HG03521 (cell line): Measurements from ENCODE around the gene TRPT1.

Experiments used
- ATAC-seq: cut with Tn5 transposase; IDR thresholded peaks from one replicate; pipeline ENCODE4 v1.9.1; 2021; ENCODE audit warnings: mild to moderate bottlenecking, moderate library complexity; ENCODE audit not compliant: unreplicated experiment

Gene TRPT1

GRCh38 chr11:64225608-64226506, at the start of gene TRPT1, which contains the start of gene NUDT22:
Gene TRPT1 (minus strand): TSS chr11:64226186. CDS start chr11:64225860, 326 bp downstream.
Gene NUDT22 (plus strand): TSS chr11:64226274. CDS start chr11:64226653, 379 bp downstream.
- ATAC-seq: peak; percentile 51

GRCh38 chr11:64275031-64275800, 49.2 kb upstream of the TRPT1 start:
- no peak for ATAC-seq

DNA sequence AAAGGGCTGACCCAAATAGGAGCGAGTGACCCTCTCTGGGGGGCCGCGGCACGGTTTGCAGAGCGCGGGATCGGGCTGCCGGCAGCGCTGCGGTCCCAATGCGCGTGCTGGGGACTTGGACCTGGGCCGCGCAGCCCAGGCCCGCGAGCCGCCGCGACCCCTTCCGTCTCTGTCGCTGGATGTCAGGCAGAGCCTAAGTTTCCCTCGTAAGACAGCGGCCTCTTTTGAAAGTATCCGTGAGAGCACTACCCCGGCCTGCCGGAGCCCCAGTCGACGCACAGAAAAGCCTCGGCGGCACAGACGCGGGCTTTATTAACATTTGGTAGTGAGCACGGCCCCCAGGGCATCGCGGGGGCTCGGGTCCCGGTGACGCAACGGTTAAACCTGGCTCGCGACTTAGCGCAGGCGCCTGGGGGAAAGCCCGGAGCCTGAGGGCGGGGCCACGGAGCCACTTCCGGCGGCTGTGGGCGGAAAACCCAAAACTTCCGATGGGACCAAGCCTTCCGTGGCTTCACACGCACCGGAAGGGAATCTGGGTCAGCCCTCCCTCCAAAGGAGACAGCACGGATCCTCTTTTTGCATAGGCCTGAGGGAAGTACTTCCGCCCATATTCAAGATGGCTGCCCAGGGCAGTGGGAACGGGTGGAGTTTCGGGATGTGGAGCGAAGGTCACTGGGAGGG, 43.7 kb upstream of the TRPT1 start:
- peak; percentile 58 for ATAC-seq

GRCh38 chr11:64268893-64269539, 43.0 kb upstream of the TRPT1 start:
- ATAC-seq: peak; percentile 7

DNA sequence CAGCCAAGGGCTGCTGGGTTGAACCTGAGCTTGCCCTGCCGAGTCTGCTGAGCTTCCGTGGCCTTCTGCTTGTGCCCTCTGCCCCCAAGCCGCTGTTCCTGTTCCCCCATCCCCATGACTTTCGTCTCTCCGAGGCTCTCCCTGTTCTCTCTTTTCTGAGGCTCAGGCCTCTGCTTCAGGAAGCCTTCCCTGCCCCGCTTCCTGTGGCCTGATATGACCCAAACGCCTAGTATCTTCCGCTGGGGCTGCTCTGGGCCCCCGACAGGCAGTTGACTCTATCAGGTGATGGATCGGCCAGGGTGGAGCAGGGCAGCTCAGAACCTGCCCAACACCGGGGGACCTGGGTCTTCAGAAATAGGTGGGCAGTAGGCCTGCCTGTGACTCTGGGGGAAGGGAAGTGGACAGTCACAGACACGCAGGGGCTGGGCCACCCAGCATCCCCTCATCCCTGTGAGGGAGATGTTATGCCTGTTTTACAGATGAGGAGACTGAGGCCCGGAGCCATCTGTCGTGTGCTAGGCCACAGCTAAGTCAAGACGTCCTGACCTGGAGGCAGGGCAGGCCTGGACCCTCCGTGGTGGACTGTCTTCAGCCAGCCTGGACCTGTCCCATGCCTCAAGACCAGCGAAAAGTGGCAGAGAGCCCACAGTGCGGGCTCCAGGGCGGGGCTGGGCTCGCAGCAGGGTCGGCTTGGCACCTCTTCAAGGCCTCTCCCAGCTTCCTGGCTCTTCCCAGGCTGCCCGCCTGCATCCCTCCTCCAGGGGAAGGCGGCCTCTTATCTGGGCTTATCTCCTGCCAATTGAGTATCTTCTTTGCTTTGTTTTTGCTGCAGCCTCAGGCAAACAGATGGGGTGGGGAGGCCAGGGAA, 42.3 kb upstream of the TRPT1 start:
- ATAC-seq: no peak

DNA sequence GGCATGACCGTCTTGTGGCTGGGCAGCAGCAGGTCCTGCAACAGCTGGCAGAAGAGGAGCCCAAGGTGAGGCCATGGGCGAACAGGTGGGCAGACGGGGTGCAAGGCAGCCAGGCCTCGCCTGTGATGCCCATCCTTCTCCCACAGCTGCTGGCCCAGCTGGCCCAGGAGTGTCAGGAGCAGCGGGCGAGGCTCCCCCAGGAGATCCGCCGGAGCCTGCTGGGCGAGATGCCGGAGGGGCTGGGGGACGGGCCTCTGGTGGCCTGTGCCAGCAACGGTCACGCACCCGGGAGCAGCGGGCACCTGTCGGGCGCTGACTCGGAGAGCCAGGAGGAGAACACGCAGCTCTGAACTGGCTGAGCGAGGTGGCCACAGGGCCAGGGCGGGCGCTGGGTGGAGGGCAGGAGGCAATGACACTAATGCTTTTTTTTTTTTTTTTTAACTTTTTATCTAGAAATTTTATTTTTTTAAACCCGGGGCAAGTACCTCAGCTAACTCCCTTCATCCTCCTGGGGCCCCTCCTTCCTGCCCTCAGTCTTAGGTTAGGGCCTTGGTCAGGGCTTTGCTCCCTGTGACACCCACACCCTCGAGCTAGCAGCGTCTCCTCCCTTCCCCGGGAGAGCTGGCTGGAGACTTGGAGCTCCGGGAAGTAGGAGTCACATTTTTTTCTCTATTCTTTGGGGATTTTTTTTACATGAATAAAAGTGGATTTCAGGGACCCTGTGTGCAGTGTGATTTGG, 41.4 kb upstream of the TRPT1 start:
- no peak for ATAC-seq

GRCh38 chr11:64266339-64266738, 40.4 kb upstream of the TRPT1 start:
- ATAC-seq: no peak

- no peak for ATAC-seq
Observed at GRCh38 chr11:64265176-64266160, 39.5 kb upstream of the TRPT1 start.

- no peak for ATAC-seq
Observed at GRCh38 chr11:64264371-64264852, 38.4 kb upstream of the TRPT1 start.

DNA sequence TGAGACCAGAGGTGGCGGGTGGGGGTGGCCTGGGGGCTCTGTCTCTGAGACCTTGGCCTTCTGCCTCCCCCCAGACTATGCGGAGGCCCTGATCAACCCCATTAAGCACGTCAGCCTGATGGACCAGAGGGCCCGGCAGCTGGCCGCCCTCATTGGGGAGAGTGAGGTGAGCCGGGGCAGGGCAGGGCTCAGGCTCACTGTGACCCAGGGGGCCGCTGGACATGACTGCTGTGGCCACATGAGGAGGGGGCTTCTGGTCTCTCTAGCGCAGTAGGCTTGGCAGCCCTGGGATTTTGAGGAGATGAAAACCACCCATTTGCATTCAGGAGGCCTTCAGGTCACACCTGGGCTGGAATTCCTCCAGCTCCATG, 37.9 kb upstream of the TRPT1 start:
- ATAC-seq: no peak

- ATAC-seq: no peak
Observed at GRCh38 chr11:64263021-64263946, 37.3 kb upstream of the TRPT1 start.

GRCh38 chr11:64262271-64263002, 36.5 kb upstream of the TRPT1 start:
- no peak for ATAC-seq

- no peak for ATAC-seq
Observed at GRCh38 chr11:64261556-64262080, 35.6 kb upstream of the TRPT1 start.

DNA sequence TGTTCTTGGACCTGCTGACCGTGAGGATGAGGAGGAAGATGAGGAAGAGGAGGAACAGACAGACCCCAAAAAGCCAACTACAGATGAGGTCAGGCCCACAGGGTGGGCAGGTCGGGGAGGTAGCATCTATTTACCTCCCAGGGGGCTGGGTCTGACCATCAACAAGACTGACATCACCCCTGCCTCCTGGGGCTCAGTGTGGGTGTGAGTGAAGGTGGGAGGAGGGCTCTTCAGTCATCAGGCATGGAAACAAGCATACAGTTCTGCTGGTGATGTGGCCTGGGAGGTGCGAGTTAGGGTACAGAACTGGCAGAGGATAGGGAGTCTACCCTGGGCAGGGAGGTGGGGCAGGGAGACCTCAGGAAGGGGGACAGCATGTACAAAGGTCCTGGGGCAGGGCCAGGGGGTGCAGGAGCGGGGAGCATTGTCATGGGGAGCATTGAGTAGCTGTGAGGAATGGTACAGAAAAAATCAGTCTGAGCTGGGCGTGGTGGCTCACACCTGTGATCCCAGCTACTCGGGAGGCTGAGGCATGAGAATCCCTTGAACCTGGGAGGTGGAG, 34.2 kb upstream of the TRPT1 start:
- no peak for ATAC-seq

DNA sequence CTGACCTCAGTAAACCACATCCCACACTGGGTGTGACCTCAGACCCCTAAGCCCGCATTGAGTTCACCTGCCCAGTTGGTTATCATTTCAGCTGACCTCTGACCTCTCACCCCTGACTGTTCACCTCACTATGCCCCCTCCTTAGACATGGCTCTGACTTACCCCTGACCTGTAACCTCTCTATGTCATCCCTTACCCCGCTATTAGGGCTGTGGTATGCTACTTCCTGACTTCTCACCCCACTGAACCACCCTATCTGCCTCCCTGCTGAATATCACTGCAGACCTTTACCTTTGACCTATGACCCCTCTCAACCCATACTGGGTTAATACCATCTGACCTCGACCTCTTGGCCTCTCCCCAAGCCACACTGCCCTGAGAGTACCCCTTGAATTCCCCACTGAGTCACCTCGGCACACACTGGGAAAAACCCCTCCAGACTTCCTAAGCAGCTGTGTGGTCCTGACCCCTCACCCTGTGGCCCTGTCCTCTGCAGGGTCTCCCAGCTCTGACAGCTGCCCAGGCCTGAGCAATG, 33.6 kb upstream of the TRPT1 start:
- no peak for ATAC-seq
